GM19239 (cell line): ENCODE data around the gene PLD3.

Experiments used
- DNase-seq: peaks from one replicate; pipeline ENCODE4 v3.0.0; 2011; ENCODE audit warnings: low spot score; ENCODE audit not compliant: insufficient read length
- FAIRE-seq: peaks from 2 replicates; lab custom pipeline; 2011; peaks lifted over from hg19 to GRCh38; lab: Jason Lieb, UNC

Gene PLD3

GRCh38 chr19:40348125-40348913 lies at the start of gene PLD3, which contains the start of gene C19orf47:
Gene PLD3 (plus strand): TSS chr19:40348695. CDS start chr19:40366484, 17,789 bp downstream.
Gene C19orf47 (minus strand): TSS chr19:40348397. CDS start chr19:40341857, 6,540 bp downstream.
- FAIRE-seq, result peak; percentile 97
- DNase-seq, result peak; percentile 100

GRCh38 chr19:40300668-40301067 lies 47.8 kb upstream of the PLD3 start:
- FAIRE-seq (no peak), DNase-seq (no peak)

GRCh38 chr19:40302224-40303011 lies 46.1 kb upstream of the PLD3 start:
- DNase-seq (no peak), FAIRE-seq (no peak)

GRCh38 chr19:40303765-40304164 lies 44.7 kb upstream of the PLD3 start:
- DNase-seq, result no peak
- FAIRE-seq, result no peak

GRCh38 chr19:40304306-40304705 lies 44.2 kb upstream of the PLD3 start:
- no peak for FAIRE-seq

GRCh38 chr19:40305403-40305802 lies 43.1 kb upstream of the PLD3 start:
- peak; percentile 97 for FAIRE-seq

More at GRCh38 chr19:40304306-40304705, 44.2 kb upstream of the PLD3 start:
- no peak for DNase-seq

GRCh38 chr19:40309666-40310065 lies 38.8 kb upstream of the PLD3 start:
- DNase-seq (no peak), FAIRE-seq (no peak)

More at GRCh38 chr19:40305403-40305802, 43.1 kb upstream of the PLD3 start:
- DNase-seq, result peak; percentile 80

- DNase-seq (no peak), FAIRE-seq (no peak)
Measured at GRCh38 chr19:40312533-40312932, 36.0 kb upstream of the PLD3 start.

- DNase-seq, result no peak
- FAIRE-seq, result no peak
Measured at GRCh38 chr19:40313229-40313983, 35.1 kb upstream of the PLD3 start.

- FAIRE-seq, result no peak
Measured at GRCh38 chr19:40314656-40315055, 33.8 kb upstream of the PLD3 start.

GRCh38 chr19:40315812-40316470 lies 32.6 kb upstream of the PLD3 start:
- DNase-seq, result no peak
- FAIRE-seq, result no peak

More at GRCh38 chr19:40314656-40315055, 33.8 kb upstream of the PLD3 start:
- no peak for DNase-seq

GRCh38 chr19:40317338-40317737 lies 31.2 kb upstream of the PLD3 start:
- FAIRE-seq, result no peak

GRCh38 chr19:40320558-40320935 lies 27.9 kb upstream of the PLD3 start:
- DNase-seq (no peak), FAIRE-seq (no peak)

More at GRCh38 chr19:40317338-40317737, 31.2 kb upstream of the PLD3 start:
- DNase-seq, result no peak

- no peak for FAIRE-seq
Measured at GRCh38 chr19:40321076-40321475, 27.4 kb upstream of the PLD3 start.

GRCh38 chr19:40321566-40322270 lies 26.8 kb upstream of the PLD3 start:
- FAIRE-seq, result no peak

More at GRCh38 chr19:40321076-40321475, 27.4 kb upstream of the PLD3 start:
- DNase-seq, result no peak

GRCh38 chr19:40322271-40322610 lies 26.3 kb upstream of the PLD3 start:
- DNase-seq (no peak), FAIRE-seq (no peak)

More at GRCh38 chr19:40321566-40322270, 26.8 kb upstream of the PLD3 start:
- DNase-seq, result no peak

GRCh38 chr19:40322951-40323615 lies 25.4 kb upstream of the PLD3 start:
- DNase-seq, result no peak
- no peak for FAIRE-seq

GRCh38 chr19:40323705-40324104 lies 24.8 kb upstream of the PLD3 start:
- FAIRE-seq (no peak), DNase-seq (no peak)

GRCh38 chr19:40326201-40326600 lies 22.3 kb upstream of the PLD3 start:
- DNase-seq, result no peak
- FAIRE-seq, result no peak
